Endothelial cell of umbilical vein (primary cell): ENCODE results near the gene PSMA5.

Experiments
- CTCF ChIP-seq, 2 donors: IDR thresholded peaks; 1 replicate in 1 of 2; 2 replicates in 1 of 2; pipeline ENCODE4 v1.5.1; 2011; ENCODE audit warnings: low read length in 2 of 2, mild to moderate bottlenecking in 2 of 2, moderate library complexity in 2 of 2, control low read depth in 1 of 2, inconsistent platforms in 1 of 2, low read depth in 1 of 2; ENCODE audit not compliant: insufficient read depth in 1 of 2; ENCODE audit errors: extremely low read depth in 1 of 2
- POLR2A ChIP-seq: IDR thresholded peaks from 2 replicates; pipeline ENCODE4 v1.6.1; 2012; ENCODE audit warnings: low read depth, mild to moderate bottlenecking, control low read depth, low read length
- POLR2AphosphoS5 ChIP-seq: IDR thresholded peaks from 2 replicates; pipeline ENCODE4 v1.6.1; 2012; ENCODE audit warnings: low read depth, mild to moderate bottlenecking, control low read depth, low read length, moderate library complexity; ENCODE audit not compliant: insufficient read depth

DNA sequence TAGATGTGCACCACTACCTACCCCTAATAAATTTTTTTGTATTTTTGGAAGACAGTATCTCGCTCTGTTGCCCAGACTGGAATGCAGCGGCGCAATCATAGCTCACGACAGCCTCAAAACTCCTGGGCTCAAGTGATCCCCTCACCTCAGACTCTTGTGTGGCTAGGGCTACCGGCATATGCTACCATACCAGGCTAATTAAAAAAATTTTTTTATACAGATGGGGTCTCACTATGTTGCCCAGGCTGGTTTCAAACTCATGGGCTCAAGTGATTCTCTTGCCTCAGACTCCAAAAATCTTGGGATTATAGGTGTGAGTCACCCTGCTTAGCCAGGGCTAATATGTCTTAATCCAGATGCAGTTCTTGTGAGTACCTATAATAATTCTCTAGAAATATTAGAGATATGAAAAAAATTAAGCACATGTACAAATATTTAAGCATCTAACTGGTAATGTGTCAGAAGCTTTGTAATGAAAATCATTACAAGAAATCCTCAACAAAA, 38.0 kb downstream of the PSMA5 start:
- TF ChIP-seq POLR2AphosphoS5, result no peak
- TF ChIP-seq CTCF (IDR thresholded peaks at IDR 0.05; ENCODE audit: extremely low read depth in 1 of 2, insufficient read depth in 1 of 2, low read depth in 1 of 2, low read length in 2 of 2), result no peak
- TF ChIP-seq POLR2A, result no peak
